NCI-H510A treated with DMSO at 0.1 percent for 48 hours (cell line): ENCODE data around the gene ANXA8L1.
"Not testable (repeated sequence)": the region's sequence is repeated elsewhere in the genome, so short reads cannot be mapped to it uniquely, and the experiment has no call there.

Experiments
- DNase-seq: peaks from one replicate; lab custom pipeline; 2025; lab: John Stamatoyannopoulos, UW

ANXA8L1 gene

DNA sequence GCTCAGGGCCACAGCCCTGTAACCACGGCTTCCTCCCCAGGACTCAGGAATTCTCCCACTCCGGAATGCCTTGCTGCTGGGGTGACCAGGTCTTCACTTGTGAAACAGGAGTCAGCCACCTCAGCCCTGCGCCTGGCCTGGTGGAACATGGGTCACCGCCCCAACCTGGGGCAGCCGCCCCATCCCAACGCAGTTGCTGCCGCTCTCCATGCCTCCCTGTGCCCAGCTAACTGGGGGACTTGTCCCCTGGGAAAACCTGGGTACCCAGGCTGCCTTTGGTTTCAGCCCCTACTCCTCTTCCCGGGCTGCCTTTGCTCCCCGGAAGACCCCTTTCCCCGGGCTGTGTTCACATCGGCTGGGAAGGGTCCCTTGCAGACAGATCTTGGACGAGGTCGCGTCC is 22.2 kb downstream of the ANXA8L1 start:
- DNase-seq = not testable (repeated sequence)

DNA sequence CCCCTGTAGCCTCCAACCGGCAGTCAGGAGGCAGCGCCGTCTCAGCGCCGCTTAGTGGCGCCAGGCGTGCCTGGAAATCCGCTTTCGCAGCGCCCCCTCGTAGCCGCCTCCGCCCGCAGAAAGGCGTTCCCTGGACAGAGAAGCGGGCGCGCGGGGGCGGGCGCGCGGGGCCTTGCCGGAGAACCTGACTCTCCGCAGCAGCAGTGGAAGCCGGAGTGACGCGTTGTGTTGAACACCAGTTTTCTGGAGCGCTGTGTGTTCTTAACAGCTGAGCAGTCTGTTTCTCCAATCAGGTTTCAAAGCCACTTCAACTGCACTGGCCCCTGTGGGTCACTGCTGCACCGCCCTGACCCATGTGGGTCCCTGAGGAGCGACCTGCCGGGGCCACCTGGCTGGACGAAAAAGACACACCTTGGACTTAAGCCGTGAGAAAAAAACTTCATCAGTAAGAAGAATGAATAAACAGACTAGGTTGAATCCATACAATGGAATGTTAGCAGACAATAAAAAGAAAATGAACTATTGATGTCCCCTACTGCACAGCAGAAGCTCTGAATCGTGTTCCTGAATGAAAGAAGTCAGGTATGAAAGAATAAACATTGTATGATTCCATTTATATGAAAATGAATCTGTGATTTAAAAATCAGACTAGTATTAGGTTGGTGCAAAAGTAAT is 22.8 kb downstream of the ANXA8L1 start:
- DNase-seq = not testable (repeated sequence)

DNA sequence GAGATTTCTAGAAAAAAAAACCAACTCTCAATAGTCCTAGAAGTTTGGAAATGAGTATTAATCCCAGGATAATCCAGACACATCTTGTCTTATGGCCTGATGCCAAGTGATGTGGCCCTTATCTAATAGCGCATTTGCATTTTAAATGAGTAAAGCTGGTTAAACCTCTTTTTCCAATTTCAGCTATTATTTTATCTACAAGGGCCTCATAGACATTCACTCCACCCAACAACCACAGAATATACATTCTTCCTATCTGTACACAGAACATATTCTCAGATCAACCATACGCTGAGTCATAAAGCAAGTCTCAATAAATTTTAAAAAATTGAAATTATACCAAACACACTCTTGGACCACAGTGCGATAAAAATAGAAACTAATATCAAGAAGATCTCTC is 34.0 kb downstream of the ANXA8L1 start:
- DNase-seq = not testable (repeated sequence)

DNA sequence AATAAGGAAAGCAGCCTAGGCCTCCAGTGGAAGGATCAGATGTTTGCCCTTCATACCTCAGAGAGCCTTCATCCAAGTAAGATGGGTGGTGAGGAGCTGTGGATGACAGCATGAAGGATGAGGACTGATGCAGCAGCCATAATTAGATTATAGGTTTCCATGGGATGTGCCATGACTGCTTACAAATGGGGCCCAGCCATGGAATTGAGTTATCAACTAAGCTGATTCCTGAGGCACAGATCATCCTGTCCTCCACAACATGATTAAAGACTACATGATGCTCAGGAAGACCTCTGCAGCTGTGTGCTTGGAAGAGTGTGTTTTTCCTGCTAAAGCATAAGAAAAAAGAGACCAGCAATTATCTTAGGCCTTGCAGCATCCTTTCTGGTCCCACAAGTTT is 35.5 kb downstream of the ANXA8L1 start:
- not testable (repeated sequence) for DNase-seq

DNA sequence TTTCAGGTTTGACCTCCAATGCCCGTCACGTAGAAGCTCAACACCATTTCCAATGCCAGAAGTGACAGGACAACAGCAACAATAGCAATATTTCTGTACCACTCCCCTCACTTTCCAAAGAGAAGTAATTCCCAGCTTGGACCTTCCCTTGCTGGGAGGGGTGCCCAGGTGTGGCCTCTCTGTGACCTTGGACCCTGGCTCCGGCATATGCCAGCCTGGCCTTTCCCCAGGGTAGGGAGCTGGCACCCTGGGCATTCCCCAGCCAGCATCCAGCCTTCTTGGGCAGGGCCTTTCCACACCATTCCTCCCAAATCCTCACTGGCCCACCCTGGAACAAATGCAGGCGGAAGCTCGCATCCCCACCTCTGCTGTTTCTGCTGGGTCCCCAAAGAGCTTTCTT is 37.1 kb downstream of the ANXA8L1 start:
- not testable (repeated sequence) for DNase-seq

DNA sequence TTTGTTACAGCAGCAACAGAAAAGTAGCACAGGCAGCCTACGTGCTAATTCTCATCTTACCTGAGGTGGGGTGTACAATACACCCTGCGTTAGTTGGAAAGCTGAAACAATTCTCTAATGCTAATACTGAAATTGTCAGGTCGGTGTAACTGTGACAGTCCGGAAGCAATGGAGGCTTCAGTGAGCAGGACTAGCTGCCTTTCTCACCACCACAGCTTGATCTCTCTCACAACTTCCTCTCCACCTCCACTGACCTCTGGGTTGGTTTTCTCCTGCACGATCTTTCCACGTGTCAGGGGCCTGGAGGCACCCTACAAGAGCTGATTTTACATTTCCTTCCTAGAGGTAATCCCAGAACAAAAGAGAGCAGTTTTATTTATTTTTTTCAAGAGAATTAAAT is 39.7 kb downstream of the ANXA8L1 start:
- not testable (repeated sequence) for DNase-seq

DNA sequence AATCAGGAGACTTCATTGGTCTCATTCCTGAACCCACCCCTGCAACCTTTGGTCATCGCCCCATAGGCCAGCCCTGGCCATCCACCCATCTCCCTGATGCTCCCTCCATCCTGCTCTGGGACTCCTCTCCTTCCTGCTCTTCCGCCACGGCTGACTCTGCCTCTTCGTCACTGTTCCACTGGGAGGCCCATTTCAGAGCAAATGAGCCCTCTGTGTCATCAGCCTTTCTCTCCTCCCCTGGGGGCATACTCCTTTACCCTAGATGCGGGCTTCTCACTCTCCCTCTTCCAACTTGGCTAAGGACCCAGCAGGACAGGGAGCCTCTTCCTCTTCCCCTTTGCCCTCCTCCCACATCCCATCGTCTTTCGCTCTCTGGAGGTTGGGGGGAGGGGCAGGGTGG is 42.7 kb downstream of the ANXA8L1 start:
- not testable (repeated sequence) for DNase-seq

DNA sequence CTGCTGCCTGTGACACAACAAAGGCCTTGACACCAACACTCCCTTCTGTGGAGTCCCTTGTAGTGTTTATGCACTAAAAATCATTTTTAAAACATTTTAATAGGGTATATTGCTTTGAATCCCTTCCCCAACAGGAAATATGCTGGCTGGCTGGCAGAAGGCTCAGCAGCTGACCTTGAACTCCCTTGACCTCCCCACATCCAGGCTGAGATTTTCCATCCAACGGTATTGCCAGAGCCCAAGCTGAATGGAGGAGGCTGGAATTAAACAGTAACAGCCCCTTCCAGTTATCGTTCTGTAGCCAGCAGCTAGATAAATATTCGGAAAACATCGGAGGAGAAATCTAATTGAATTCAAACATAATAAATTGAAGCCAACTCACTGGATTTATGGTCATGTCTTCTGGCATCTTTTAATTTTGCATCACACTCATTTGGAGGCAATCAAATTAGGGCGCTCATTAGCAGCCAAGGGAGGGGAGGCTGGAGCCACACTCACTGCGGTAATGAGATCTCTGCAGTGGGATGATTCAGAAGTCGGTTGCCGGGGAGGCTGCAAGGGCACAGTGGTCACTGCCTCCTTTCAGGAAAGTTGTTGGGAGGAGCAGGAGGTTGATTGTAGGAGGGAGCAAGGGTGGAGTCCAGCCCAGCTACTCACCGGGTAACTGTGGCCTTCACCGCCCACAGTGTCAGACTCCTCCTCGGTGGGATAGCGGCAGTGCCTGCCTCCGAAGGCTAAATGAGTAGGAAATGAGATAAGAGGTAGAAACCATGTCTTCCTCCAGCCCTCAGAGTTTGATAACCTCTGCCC is 44.2 kb downstream of the ANXA8L1 start:
- not testable (repeated sequence) for DNase-seq

DNA sequence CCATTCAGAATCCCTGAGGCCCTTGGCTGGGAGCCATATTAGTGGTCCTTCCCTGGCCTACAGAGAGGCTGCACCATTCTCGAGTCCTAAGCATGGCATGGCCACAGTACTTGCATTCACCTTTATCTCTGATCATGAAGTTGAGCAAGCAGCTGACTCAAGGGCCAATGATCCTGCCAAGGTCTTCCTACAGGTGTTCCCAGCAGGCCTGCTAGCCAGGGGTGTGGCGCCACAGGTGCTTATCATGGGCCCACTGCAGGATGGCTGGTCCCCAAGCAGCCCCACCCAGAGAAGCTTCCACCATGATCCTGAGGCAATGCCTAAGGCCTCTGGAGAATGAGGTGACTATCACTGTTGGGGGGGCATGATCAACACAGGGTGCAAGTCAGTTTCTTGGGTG is 48.0 kb downstream of the ANXA8L1 start:
- DNase-seq = not testable (repeated sequence)

DNA sequence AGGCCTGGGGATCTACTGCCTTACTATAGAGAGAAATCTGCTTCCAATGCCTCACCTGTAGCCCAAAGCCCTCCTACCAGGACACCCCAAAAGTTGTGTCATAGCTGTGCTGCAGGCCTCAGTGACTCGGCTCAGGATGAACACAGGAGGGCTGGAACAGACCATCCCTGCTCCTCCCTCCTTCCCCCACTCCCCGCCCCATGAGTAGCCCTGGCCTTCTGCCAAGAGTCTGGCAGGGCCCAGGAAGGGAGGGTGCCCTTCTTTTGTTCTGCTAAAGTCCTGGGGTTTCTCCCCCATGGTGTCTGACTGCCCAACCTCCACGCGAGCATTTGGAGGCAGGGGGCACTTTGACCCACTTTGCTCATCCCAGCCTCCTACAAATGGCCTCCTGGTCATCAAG is 65.4 kb downstream of the ANXA8L1 start:
- DNase-seq = not testable (repeated sequence)
